Epithelial cell of esophagus (primary cell): ENCODE results near the gene HSFY2.
"Not testable (repeated sequence)": the region's sequence is repeated elsewhere in the genome, so short reads cannot be mapped to it uniquely, and the experiment has no call there.

Experiments used
- DNase-seq: peaks from one replicate; pipeline ENCODE4 v3.0.0; 2010; ENCODE audit warnings: low read depth
- H3K4me3 ChIP-seq: 2 replicates; pipeline ENCODE4 v1.5.1; 2011; ENCODE audit warnings: mild to moderate bottlenecking, low read length, control low read depth

HSFY2 gene

GRCh38 chrY:18773635-18774034, at the start of gene HSFY2:
HSFY2 (minus strand) TSS chrY:18773735; CDS start chrY:18773618, 117 bp downstream.
- DNase-seq, H3K4me3 ChIP-seq: not testable (repeated sequence)

GRCh38 chrY:18815751-18816150, 42.2 kb upstream of the HSFY2 start:
- not testable (repeated sequence) for H3K4me3 ChIP-seq, DNase-seq

GRCh38 chrY:18788757-18789406, 15.3 kb upstream of the HSFY2 start:
- not testable (repeated sequence) for DNase-seq, H3K4me3 ChIP-seq

GRCh38 chrY:18754077-18754476, 19.5 kb downstream of the HSFY2 start:
- H3K4me3 ChIP-seq, DNase-seq: not testable (repeated sequence)

- not testable (repeated sequence) for H3K4me3 ChIP-seq, DNase-seq
Measured at GRCh38 chrY:18753133-18753815, 20.3 kb downstream of the HSFY2 start.

- not testable (repeated sequence) for H3K4me3 ChIP-seq, DNase-seq
Measured at GRCh38 chrY:18723714-18724113, 49.8 kb downstream of the HSFY2 start.
